ENCODE measurements around the gene ZNF136. TPM values are rescaled to one million over a fixed set of nuclear protein-coding genes. Genes with fewer than 3 reads are reported as not detected.

Gene ZNF136
- total RNA-seq, 1 donor from 2014 or later, result 18.7 TPM

GRCh38 chr19:12232961-12233360 is 70.1 kb downstream of the ZNF136 start:
- DNase-seq (ENCODE audit: low spot score in 2 of 2, unreplicated experiment in 2 of 2), result no peak
- Mint-ChIP-seq H3K4me1 (no peaks in the 10 kb centered on the region), H3K4me3 (no peak overlapping the region), H3K27ac (no peak overlapping the region), H3K27me3 (ENCODE audit: low read depth) (no peaks in the 10 kb centered on the region), H3K36me3 (peaks cover 81% of the 10 kb centered on the region), H3K9me3 (peaks cover 76% of the 10 kb centered on the region)
- no peak for TF ChIP-seq CTCF (IDR thresholded peaks at IDR 0.05; ENCODE audit: unreplicated experiment)

- no peaks in the 10 kb centered on the region for H3K4me1 Mint-ChIP-seq
- H3K9me3 Mint-ChIP-seq, result peaks cover 54% of the 10 kb centered on the region
- H3K4me3 Mint-ChIP-seq, result no peak overlapping the region
- no peak for TF ChIP-seq CTCF (IDR thresholded peaks at IDR 0.05; ENCODE audit: unreplicated experiment)
- H3K36me3 Mint-ChIP-seq, result peaks cover 67% of the 10 kb centered on the region
- H3K27me3 Mint-ChIP-seq (ENCODE audit: low read depth), result no peaks in the 10 kb centered on the region
- no peak for DNase-seq (ENCODE audit: low spot score in 2 of 2, unreplicated experiment in 2 of 2)
- no peak overlapping the region for H3K27ac Mint-ChIP-seq
Measured at GRCh38 chr19:12237143-12237839, 74.4 kb downstream of the ZNF136 start.

Other genes with a start within 250 kb of the ZNF136 start
- gene ZNF700, start 238.0 kb upstream of the ZNF136 start, total RNA-seq, result 13.4 to 15.0 TPM (median 14.2 TPM) in 3 replicates
- 5.9 to 7.2 TPM (median 7.1 TPM) in 3 replicates for gene ZNF763, start 198.1 kb upstream of the ZNF136 start, total RNA-seq
- 16.5 to 20.6 TPM (median 16.5 TPM) in 3 replicates for gene ZNF433, start 127.4 kb upstream of the ZNF136 start, total RNA-seq
- 0.22 to 0.68 TPM (median 0.40 TPM) in 3 replicates for gene ZNF878, start 110.1 kb upstream of the ZNF136 start, total RNA-seq
- gene ZNF844, start 98.4 kb upstream of the ZNF136 start, total RNA-seq, result 13.5 to 15.1 TPM (median 13.5 TPM) in 3 replicates
- gene ZNF20, start 22.7 kb upstream of the ZNF136 start, total RNA-seq, result 8.7 to 11.1 TPM (median 10.6 TPM) in 3 replicates
- gene ZNF625, start 6.4 kb upstream of the ZNF136 start, total RNA-seq, result 22.9 to 24.4 TPM (median 23.5 TPM) in 3 replicates
- gene ZNF44, start 131.8 kb downstream of the ZNF136 start, total RNA-seq, result 12.6 to 15.3 TPM (median 13.5 TPM) in 3 replicates
- gene ZNF563, start 170.5 kb downstream of the ZNF136 start, total RNA-seq, result 3.9 to 5.0 TPM (median 4.5 TPM) in 3 replicates
- gene ZNF442, start 202.6 kb downstream of the ZNF136 start, total RNA-seq, result 3.7 to 5.9 TPM (median 4.3 TPM) in 3 replicates
- 3.2 to 4.2 TPM (median 3.5 TPM) in 3 replicates for gene ZNF799, start 238.2 kb downstream of the ZNF136 start, total RNA-seq

Measured in mesothelial cell of epicardium (in vitro differentiated cells).